Skeletal muscle tissue (tissue), 4 donors: ENCODE results near the gene SPATA2L. TPM values are rescaled to one million over a fixed set of nuclear protein-coding genes. Genes with fewer than 3 reads are reported as not detected.
A peak's percentile ranks its signal among the peaks of the same experiment; 100 is the strongest.

ENCODE experiments used
- H3K27ac ChIP-seq: one replicate; pipeline ENCODE4 v1.7.0; 2013; ENCODE audit warnings: mild to moderate bottlenecking, low read depth, low read length, inconsistent platforms
- H3K27me3 ChIP-seq, 3 donors: one replicate each; pipeline ENCODE4 v1.7.0; 2013; ENCODE audit warnings: low read length in 3 of 3; ENCODE audit not compliant: control insufficient read depth in 3 of 3, insufficient read depth in 3 of 3
- H3K36me3 ChIP-seq, 3 donors: one replicate each; pipeline ENCODE4 v1.7.0; 2013; ENCODE audit warnings: low read length in 3 of 3; ENCODE audit not compliant: control insufficient read depth in 3 of 3, insufficient read depth in 3 of 3
- H3K4me1 ChIP-seq, 3 donors: one replicate each; pipeline ENCODE4 v1.7.0; 2013; ENCODE audit warnings: low read length in 3 of 3, mild to moderate bottlenecking in 3 of 3; ENCODE audit not compliant: control insufficient read depth in 3 of 3, insufficient read depth in 3 of 3
- H3K4me3 ChIP-seq, 3 donors: one replicate each; pipeline ENCODE4 v1.7.0; 2013; ENCODE audit warnings: low read length in 3 of 3
- H3K9ac ChIP-seq, 3 donors: one replicate each; pipeline ENCODE4 v1.7.0; 2013; ENCODE audit warnings: low read length in 3 of 3, mild to moderate bottlenecking in 3 of 3, moderate library complexity in 2 of 3, low read depth in 1 of 3
- H3K9me3 ChIP-seq, 3 donors: one replicate each; pipeline ENCODE4 v1.7.0; 2013; ENCODE audit warnings: low read length in 3 of 3; ENCODE audit not compliant: control insufficient read depth in 3 of 3
- total RNA-seq: library from RNA; depleted of rRNA; stranded (reverse); fragments of >200 nt; gene quantifications from one replicate; pipeline ENCODE4 v1.2.3, GENCODE V29; 2014
- donor health status: Osteomylitis.

The SPATA2L gene
- total RNA-seq, 1 donor from 2014 or later = 6.8 TPM

DNA sequence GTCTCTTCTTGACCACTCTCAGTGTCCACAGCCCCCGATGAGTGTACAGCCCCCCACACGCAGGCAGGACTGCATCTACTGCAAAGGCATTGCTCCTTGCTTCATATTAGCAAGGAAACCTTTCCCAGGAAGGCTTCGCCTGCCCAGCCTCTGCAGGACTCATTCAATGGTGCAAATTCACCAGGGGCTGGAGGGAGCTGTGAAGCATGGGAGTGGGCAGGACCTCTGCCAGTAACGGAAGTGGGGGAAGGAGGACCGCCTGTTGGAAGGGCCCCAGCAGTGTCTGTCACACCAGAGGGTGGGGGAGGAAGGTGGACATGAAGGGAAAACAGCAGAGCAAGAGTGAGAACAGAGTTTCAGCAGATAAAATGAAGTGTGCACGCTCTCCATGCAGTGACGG is 41.4 kb downstream of the SPATA2L start:
- Histone ChIP-seq H3K4me1 (peaks cover 15 to 16% (median 15%) of the 10 kb centered on the region in 3 donors), H3K27me3 (no peaks in the 10 kb centered on the region), H3K27ac (no peak overlapping the region)

DNA sequence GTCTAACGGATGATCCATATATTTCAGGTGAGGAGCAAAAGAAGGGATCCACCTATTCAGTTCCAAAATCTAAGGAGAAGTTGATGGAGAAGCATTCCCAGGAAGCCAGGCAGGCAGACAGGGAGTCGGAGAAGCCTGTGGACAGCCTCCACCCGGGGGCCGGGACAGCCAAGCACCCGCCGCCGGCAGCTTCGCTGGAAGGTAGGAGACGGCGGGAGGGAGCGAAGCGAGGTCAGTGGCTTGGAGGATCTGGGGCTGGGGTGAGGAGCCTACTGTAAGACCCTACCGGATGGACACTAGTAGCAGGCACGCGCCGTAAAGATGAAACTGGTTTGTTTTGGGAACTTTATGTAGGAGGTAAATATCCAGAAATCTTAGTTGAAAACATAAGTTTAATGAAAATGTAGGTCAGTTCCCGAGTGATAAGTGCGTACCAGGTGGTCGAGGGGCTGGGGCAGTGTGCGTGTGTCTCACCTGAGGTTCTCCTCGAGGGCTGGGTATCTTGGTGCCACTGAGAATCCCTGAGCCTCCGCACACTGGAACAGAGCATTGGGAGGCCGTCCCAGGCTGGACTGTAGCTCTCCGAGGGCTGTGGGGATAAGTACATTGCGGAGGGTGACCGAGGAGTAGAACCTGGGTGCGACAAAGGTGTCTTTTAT is 43.2 kb downstream of the SPATA2L start:
- Histone ChIP-seq H3K27me3 (no peaks in the 10 kb centered on the region), H3K4me1 (peaks cover 15 to 16% (median 15%) of the 10 kb centered on the region in 3 donors), H3K9ac (peak overlapping the region; percentile 76 to 89 (median 85)), H3K27ac (peak overlapping the region; percentile 73), H3K9me3 (no peaks in the 10 kb centered on the region), H3K4me3 (peak overlapping the region; percentile 88 to 95 (median 92)), H3K36me3 (peaks cover 3 to 13% (median 13%) of the 10 kb centered on the region in 3 donors)

More for the DNA sequence above, 41.4 kb downstream of the SPATA2L start:
- H3K9me3 ChIP-seq = no peaks in the 10 kb centered on the region
- no peak overlapping the region for H3K4me3 ChIP-seq
- H3K36me3 ChIP-seq = peaks cover 3 to 10% (median 10%) of the 10 kb centered on the region in 3 donors
- H3K9ac ChIP-seq = no peak overlapping the region

DNA sequence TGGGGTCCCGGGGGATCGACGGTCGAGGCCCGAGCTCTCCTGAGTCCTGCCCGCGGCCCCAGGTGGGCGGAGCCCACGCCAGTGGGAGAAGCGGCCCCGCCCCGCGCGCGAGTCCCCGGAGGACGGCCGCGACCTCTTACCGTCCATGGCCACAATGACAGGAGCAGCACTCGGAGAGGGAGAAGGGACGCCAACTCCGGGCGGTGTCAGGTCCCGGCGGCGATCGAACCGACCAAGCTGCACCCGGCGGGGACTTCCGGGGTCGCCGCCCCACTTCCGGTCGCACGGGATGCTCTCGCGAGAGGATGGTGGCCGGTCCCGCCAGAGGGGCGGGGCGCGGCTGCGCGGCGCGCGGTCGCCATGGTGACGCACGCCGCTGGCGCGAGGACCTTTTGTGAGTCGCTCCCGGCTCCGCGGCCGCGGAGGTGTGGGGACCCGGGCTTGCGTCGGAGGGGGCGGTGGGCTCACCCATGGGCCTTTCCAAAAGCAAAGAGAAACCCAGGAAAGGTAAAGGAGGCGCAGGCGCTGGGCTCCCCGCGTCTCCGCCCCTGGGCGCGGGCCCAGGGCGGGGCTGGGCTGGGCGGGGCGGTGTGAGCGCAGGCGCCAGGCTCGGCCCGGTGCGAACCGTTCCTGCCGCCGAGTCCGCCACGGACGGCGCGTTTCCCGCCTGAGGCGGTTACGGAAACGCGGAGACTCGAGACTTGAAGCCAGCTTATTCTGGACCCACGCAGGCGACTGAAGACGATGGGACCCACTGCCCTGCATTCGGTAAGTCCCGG is 43.9 kb downstream of the SPATA2L start, which contains the start of the genes CHMP1A and SPATA33:
CHMP1A (minus strand) TSS at position 267 of the 779 bp plus-strand sequence; CDS start at position 147, 120 bp downstream.
SPATA33 (plus strand) TSS at position 395 of the 779 bp plus-strand sequence; CDS start at position 471, 76 bp downstream.
- H3K27ac ChIP-seq = peak within 1 kb of the TSS; percentile 73

DNA sequence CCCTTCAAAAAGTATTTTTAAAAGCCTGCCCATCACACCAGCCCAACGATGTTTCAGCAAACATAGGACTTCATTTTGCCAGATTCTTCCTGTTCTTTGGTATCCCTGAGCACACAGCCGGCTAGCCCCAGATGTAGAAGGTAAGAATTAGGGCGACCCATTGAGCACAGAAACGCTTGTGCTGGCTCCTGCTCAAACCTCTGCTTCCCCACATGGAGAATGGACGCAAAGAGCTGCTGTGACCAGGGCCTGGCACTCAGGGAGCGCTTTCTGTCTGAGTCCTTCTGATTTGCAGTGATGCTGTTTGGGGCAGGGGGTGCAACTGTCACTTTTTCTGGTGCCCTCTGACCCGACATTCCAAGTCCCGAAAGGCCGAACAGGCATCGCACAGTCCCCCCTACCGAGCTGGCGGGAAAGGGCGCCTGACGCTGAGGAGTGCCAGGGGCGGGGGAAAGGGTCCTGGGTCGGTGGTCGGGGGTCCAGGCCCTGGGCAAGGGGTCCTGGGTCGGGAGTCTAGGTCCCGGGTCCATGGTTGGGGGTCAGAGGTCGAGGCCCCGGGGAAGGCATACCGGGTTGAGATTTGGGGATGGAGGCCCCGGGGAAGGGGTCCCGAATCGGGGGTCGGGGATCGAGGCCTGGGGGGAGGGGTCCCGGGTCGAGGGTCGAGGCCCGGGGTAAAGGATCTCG is 44.9 kb downstream of the SPATA2L start:
- Histone ChIP-seq H3K27ac (no peak overlapping the region), H3K4me3 (peak overlapping the region; percentile 88 to 95 (median 92)), H3K9me3 (no peaks in the 10 kb centered on the region)

More for the DNA sequence above, 43.9 kb downstream of the SPATA2L start, which contains the start of the genes CHMP1A and SPATA33:
- H3K4me3 ChIP-seq = peak within 1 kb of the TSS; percentile 88 to 95 (median 92)
- peaks cover 15 to 16% (median 15%) of the 10 kb centered on the region in 3 donors for H3K4me1 ChIP-seq
- H3K27me3 ChIP-seq = no peaks in the 10 kb centered on the region
- H3K9me3 ChIP-seq = no peaks in the 10 kb centered on the region
- peak within 1 kb of the TSS; percentile 90 for H3K9ac ChIP-seq
- peaks cover 3 to 14% (median 13%) of the 10 kb centered on the region in 3 donors for H3K36me3 ChIP-seq

DNA sequence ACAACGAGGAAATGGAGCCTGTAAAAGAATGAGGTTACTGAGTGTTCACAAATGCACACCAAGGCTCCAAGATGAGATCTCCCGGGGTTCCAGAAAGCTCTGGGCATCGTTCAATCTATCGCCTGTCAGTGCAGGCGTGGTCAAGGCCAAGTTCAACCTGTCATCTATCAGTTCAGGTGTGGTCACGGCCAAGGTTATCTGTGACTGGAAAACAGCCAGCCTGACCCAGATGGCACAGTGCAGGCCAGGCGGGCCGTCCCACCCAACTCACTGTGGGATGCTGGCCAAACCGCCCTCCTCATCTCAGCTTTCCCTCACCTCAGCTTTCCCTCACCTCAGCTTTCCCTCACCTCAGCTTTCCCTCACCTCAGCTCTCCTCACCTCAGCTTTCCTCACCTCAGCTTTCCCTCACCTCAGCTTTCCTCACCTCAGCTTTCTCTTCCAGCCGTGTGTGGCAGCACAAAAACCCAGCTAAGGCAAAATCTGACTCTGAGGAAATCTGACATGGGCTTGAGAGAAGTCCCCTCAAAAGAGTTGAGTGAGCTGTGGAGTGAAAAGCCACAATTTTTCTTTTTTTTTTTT is 46.4 kb downstream of the SPATA2L start:
- Histone ChIP-seq H3K27ac (no peak overlapping the region), H3K4me3 (no peak overlapping the region), H3K9me3 (no peaks in the 10 kb centered on the region), H3K27me3 (no peaks in the 10 kb centered on the region), H3K4me1 (peaks cover 15 to 16% (median 15%) of the 10 kb centered on the region in 3 donors), H3K36me3 (peaks cover 9 to 11% (median 10%) of the 10 kb centered on the region in 3 donors), H3K9ac (no peak overlapping the region)

More for the DNA sequence above, 44.9 kb downstream of the SPATA2L start:
- Histone ChIP-seq H3K9ac (peak overlapping the region; percentile 57 to 90 (median 90)), H3K36me3 (peaks cover 2 to 16% (median 16%) of the 10 kb centered on the region in 3 donors), H3K27me3 (no peaks in the 10 kb centered on the region), H3K4me1 (peaks cover 15 to 16% (median 15%) of the 10 kb centered on the region in 3 donors)

DNA sequence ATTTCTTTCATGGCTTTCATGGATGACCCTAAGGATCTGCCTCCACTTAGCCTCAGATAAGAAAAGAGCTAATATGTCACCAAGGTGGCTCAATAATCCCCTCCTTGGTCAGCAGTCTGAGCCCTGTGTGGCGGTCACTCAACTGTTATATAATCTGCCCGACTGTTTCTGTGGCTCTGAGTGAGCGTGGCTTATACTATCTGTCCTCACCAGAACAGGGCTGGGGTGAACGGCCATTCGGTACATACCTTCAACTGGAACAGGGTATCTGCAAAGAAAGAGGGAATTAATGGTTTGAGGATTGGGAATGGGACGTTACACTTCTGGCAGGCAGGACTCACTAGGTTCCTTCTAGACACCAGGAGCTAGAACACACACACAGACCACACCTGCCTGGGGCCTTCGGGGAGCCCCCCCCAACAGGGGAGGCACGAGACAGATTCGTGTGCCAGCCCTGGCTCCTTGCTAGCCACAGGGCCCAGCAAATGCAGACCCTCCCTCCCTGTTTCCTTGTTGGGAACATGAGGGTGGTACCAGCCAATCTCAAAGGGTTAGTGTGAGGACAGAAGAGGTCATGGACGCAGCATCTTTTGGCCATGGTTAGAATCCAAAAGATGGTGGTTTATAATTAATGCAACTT is 47.7 kb downstream of the SPATA2L start:
- peaks cover 5 to 14% (median 9%) of the 10 kb centered on the region in 3 donors for H3K36me3 ChIP-seq
- no peak overlapping the region for H3K9ac ChIP-seq
- H3K4me3 ChIP-seq = no peak overlapping the region
- no peaks in the 10 kb centered on the region for H3K27me3 ChIP-seq
- no peak overlapping the region for H3K27ac ChIP-seq
- H3K9me3 ChIP-seq = no peaks in the 10 kb centered on the region
- H3K4me1 ChIP-seq = peaks cover 14 to 15% (median 15%) of the 10 kb centered on the region in 3 donors

DNA sequence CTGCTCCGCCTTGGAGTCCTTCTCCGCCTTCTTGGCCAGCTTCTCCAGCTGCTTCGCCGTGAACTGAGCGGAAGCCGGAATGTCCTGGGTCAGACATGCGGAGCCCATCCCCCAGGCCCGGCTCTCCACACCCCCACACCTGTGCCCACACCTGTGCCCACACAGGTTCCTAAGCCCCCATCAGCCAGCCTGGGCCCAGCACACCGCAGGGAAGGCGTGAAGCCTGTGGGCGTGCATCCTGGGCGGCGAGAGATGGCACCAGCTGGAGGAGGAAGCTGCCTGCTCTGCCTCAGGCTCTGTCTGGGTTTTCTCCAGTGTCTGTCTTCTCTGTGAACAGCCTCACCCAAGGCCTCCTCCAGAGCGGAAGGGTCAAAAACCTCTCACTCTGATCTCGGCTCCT is 49.9 kb downstream of the SPATA2L start:
- peaks cover 11 to 22% (median 17%) of the 10 kb centered on the region in 3 donors for H3K36me3 ChIP-seq

DNA sequence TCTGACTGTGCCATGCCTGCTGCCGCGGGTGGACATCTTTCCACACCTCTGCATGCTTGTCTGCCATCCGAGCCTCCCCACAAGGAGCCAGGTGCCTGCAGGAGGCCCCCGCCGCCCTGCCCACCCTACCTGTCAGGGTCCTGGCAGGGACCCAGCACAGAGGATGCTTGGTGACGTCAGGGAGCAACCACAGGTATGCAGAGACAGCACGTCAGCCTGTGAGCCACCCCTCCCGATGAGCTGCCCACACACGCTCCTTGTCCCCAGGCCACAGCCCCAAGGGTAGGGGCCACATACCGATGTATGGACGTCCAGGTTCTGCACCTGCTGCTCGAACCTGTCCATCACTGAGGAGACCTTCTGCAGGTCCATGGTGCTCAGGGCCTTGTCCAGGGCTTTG is 54.6 kb downstream of the SPATA2L start:
- Histone ChIP-seq H3K36me3 (peaks cover 23 to 38% (median 36%) of the 10 kb centered on the region in 3 donors), H3K9ac (no peak overlapping the region), H3K4me1 (no peaks in the 10 kb centered on the region), H3K27me3 (no peaks in the 10 kb centered on the region), H3K9me3 (no peaks in the 10 kb centered on the region), H3K4me3 (no peak overlapping the region), H3K27ac (no peak overlapping the region)

More for the DNA sequence above, 49.9 kb downstream of the SPATA2L start:
- H3K4me1 ChIP-seq = peaks cover 4% of the 10 kb centered on the region in 3 donors
- no peaks in the 10 kb centered on the region for H3K27me3 ChIP-seq
- no peaks in the 10 kb centered on the region for H3K9me3 ChIP-seq
- no peak overlapping the region for H3K4me3 ChIP-seq
- no peak overlapping the region for H3K27ac ChIP-seq
- no peak overlapping the region for H3K9ac ChIP-seq
